Hematopoietic multipotent progenitor cell (in vitro differentiated cells): ENCODE measurements around the gene SLC7A6. TPM values are rescaled to one million over a fixed set of nuclear protein-coding genes. Genes with fewer than 3 reads are reported as not detected.
A peak's percentile ranks its signal among the peaks of the same experiment; 100 is the strongest.

Experiments
- DNase-seq, 3 donors: peaks; one replicate each; pipeline ENCODE4 v3.0.0-alpha.2; 2011 to 2015; ENCODE audit warnings: low read depth in 2 of 3, low spot score in 2 of 3
- total RNA-seq: library from RNA; depleted of rRNA; stranded (reverse); fragments of >200 nt; gene quantifications from one replicate; pipeline ENCODE4 v1.2.3, GENCODE V29; 2012

SLC7A6 gene
- total RNA-seq, 1 donor: 41.2 TPM

GRCh38 chr16:68252383-68252782 is 11.9 kb upstream of the SLC7A6 start:
- DNase-seq: no peak

- DNase-seq: no peak
These were observed 10.6 kb upstream of the SLC7A6 start for GRCh38 chr16:68253721-68254120.

- no peak for DNase-seq
These were observed 8.6 kb upstream of the SLC7A6 start for GRCh38 chr16:68255712-68256111.

GRCh38 chr16:68257251-68257905 is 6.9 kb upstream of the SLC7A6 start:
- DNase-seq: peak in 2 of 3 donors; percentile 83 to 95

DNA sequence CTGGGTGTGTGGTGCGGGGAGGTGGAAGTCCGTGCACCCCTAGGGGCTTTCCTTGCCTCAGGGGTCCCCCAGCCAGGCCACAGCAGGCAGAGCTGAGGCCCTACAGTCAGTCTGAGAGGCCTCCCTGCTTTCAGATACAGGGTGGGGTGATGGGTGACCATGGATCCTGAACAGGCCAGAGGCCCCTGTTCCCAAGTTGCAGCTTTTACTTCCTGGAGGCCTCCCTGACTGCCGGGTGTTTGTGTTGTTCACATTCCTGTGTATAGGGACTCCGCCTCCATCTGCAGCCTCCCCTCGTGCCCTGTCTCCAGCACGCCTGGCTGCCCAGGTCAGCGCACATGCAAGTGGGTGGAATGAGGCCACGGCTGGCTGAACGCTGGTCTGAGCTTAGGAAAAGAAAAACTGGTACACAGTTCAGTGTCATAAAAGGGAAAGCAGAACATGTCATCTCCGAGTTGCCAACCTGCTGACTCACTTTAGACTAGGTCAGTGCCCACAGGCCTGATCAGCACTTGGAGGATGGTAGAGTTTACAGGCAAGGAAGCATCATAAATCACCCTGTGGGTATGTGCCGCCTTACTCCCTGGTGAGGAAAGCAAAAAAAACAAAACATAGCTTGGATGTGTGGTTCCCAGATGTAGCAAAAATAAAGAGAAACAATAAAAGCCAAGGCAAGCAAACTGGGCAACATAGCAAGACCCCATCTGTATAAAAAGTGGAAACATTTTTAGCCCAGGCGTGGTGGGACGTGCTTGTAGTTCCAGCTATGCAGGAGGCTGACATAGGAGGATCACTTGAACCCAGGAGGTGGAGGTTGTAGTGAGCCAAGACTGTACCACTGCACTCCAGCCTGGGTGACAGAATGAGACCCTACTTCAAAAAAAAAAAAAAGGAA is 6.2 kb upstream of the SLC7A6 start:
- peak in 2 of 3 donors; percentile 86 to 96 for DNase-seq

DNA sequence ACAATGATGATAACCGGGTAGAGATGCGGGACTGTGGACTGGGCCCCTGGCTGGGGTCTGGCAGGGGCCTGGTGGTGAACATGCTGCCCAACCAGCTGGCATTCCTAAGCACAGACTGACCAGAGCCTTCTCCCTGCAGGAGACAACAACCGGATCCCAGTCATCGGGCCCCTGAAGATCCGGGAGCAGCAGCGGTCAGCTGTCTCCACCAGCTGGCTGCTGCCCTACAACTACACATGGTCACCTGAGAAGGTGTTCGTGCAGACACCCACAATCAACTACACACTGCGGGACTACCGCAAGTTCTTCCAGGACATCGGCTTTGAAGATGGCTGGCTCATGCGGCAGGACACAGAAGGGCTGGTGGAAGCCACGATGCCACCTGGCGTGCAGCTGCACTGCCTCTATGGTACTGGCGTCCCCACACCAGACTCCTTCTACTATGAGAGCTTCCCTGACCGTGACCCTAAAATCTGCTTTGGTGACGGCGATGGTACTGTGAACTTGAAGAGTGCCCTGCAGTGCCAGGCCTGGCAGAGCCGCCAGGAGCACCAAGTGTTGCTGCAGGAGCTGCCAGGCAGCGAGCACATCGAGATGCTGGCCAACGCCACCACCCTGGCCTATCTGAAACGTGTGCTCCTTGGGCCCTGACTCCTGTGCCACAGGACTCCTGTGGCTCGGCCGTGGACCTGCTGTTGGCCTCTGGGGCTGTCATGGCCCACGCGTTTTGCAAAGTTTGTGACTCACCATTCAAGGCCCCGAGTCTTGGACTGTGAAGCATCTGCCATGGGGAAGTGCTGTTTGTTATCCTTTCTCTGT is 5.1 kb upstream of the SLC7A6 start:
- DNase-seq: no peak

GRCh38 chr16:68263559-68264127 is 683 bp upstream of the SLC7A6 start:
- DNase-seq: no peak

DNA sequence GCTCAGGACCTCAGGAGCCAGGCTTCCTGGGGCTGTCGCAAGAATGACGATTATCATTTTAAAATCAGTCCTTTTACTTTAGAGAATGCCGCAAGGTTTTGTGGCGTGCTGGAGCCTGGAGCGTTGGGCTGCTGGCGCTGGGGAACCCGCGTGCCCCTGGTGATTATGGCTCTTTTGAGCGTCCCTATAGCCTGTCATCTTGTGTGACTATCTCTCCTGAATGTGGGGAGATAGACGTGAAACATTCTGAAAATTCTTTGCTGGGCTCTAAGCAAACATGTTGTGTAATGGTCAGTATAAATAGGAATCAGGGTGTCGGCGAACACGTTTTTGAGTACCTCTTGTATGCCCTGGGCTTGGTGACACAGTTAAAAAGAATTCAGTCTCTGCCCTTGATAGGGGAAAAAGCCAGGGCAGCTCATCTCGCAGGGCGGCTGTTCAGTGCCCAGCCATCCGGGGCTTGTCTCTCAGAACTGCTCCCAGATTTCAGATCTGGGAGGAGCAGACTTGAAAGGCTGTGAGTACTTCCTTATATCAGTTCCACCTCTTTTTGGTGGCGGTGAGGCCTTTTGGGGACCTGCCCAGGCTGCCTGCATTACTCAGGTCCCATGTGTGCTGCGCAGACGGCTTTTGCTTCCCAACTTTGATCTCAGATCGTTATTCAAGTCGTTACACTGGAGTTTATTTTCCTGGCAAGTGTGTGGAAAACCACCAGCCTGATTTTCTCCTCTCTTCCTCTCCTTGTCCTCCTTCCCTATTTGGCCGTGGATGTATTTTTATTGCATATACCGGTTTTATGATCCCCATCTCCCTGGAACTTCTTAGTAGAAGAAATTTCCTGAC is 973 bp downstream of the SLC7A6 start:
- peak in 1 of 3 donors; percentile 41 for DNase-seq

DNA sequence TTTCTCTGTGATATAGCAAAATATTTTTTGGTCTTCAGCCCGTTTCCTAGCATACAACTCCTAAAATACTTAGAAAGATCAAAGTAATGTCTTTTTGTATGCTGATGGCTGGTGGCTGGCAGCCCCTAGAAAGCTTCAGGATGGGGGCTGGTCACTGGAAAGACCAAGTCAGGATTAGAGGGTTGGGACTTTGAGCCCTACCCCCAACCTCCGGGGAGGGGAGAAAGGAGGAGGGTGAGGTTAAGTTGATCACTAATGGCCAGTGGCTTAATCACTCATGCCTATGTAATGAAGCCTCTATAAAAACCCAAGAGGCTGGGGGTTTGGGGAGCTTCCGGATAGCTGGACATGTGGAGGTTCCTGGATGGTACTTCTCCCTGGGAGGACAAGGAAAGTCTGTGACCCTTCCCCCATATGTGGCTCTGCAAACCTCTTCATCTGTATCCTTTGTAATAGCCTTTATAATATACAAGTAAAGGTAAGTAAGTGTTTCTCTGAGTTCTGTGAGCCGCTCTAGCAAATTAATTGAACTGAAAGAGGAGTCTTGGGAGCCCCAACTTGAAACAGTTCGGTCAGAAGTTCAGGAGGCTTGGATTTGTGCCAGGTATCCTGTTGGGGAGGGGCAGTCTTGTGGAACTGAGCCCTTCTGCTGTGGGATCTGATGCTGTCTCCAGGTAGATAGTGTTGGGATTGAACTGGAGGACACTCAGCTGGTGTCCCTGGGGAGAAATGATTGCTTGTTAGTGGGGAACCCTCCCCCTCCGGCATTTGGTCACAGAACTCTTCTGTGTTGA is 3.5 kb downstream of the SLC7A6 start:
- DNase-seq: no peak

- no peak for DNase-seq
These were observed 5.5 kb downstream of the SLC7A6 start for GRCh38 chr16:68269793-68270192.

DNA sequence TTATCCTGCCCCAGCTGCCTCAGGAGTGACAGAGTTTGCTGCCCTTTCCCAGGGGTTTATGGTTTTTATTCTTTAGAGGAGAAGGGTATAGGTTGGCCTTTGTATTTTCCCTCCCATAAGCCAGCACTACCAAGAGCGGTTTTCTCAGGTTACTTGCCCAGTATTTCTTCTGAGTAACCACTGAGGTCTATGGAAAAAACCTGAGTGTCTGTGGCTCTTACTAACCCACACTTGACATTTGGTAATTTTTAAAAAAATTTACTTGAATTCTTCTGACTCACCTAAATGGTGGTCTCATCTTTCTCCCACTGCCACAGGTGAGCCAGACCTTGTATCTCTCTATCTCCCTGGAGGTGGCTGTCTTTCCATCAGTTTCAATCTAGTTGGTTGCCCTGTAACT is 6.0 kb downstream of the SLC7A6 start:
- DNase-seq: no peak

GRCh38 chr16:68272507-68273209 is 8.3 kb downstream of the SLC7A6 start:
- DNase-seq: peak in 1 of 3 donors; percentile 52

DNA sequence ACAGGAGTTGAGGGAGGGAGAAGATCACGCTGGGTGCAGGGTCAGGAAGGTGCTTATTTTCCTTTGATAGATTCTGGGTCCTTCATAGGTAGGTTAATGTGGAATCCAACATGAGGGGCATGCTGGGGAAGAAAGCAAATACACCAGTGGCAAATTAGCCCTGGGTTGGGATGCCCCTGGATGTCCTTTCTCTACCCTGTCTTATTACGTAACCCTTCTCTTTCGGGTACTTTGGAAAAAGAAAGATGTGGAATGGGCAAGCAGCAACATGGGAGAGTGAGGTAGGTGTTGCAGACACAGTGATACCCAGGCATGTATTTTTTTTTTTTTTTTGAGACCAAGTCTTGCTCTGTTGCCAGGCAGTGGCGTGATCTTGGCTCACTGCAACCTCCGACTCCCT is 9.1 kb downstream of the SLC7A6 start:
- no peak for DNase-seq

GRCh38 chr16:68273896-68274295 is 9.6 kb downstream of the SLC7A6 start:
- no peak for DNase-seq

- DNase-seq: no peak
These were observed 10.1 kb downstream of the SLC7A6 start for GRCh38 chr16:68274441-68274840.

GRCh38 chr16:68275611-68276191 is 11.4 kb downstream of the SLC7A6 start:
- DNase-seq: peak in 2 of 3 donors; percentile 39 to 74

DNA sequence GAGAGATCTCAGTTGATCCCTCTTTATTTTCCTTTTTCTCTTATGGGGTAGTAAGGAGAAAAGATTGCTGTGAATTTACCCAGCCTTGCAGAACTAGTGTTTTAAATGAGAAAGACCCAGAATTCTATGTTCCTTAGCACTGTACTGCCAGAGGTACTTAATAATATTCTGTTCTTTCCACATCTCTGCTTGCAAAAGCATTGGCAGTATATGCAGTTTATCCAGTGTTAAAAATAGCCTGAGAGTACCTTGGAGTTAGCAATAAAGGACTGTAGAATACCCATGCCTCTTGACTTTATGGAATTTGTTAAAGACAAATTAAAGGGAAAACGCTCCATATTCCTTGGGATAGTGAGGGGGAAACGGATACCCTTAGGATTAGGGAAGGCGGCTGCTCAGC is 11.9 kb downstream of the SLC7A6 start:
- no peak for DNase-seq
